GM18519 (cell line): Measurements from ENCODE around the gene CFAP97.

ENCODE experiments used
- ATAC-seq: cut with Tn5 transposase; IDR thresholded peaks from one replicate; pipeline ENCODE4 v1.9.1; 2021; ENCODE audit warnings: mild to moderate bottlenecking, moderate library complexity; ENCODE audit not compliant: unreplicated experiment, low FRiP score

CFAP97 gene

DNA sequence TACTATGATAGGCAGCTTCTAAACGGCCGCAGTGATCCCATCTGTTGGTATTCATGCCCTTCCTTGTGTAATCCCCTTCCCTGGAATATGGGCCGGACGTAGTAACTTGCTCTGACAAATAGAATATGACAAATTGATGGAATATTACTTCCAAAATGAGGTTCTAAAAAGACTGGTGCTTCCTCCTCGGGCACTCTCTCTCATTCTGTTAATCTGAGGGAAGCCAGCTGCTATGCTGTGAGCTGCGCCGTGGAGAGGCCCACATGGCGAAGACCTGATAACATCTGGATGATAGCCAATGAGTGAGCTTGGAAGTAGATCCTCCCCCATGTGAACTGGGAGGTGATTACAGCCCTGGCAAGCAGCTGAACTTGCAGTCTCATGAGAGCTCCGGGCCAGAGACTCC is 88.0 kb downstream of the CFAP97 start:
- no peak for ATAC-seq

DNA sequence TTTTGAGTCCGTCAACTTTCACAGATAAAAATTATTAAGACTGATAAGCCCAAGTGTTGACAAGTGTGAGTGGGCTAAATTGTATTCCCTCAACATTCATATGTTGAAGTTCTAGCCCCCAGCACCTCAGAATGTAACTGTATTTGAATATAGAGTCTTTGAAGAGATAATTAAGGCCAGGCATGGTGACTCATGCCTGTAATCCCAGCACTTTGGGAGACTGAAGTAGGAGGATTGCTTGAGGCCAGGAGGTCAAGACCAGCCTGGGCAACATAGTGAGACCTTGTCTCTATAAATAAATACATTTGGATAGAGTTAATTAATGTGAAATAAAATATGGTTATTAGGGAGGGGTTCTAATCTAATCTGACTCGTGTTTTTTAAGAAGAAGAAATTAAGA is 90.5 kb downstream of the CFAP97 start:
- no peak for ATAC-seq

DNA sequence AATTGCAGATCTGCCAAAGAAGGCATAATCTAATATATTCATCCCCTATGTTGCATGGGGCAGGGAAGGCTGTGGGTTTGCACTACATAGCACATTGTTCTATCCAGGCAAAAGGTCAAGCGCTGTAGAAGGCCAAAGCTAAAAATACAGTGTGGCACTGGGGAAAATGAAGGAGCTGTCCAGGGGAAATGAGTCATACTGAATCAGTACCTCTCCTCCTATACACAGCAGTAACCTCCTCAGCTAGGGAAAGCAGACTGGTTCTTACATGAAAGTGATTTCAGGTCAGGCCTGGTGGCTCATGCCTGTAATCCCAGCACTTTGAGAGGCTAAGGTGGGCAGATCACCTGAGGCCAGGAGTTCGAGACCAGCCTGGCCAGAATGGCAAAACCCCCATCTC is 91.7 kb downstream of the CFAP97 start:
- no peak for ATAC-seq

DNA sequence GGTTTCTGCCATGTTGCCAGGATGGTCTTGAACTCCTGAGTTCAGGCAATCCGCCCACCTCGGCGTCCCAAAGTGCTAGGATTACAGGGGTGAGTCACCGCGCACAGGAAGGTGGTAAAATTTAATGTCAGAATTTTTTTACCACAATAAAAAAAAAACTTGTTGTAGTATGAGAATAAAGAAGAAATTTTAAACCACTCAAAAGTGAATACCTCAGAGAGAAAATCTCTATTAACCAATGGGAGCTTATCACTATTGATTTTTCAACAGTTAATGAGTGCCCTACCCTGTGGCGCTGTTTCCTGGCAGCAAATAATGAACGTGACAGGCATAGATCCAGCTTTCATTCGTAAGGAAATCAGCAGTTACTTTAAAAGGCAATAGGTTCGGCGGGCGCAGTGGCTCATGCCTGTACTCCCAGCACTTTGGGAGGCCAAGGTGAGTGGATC is 93.4 kb downstream of the CFAP97 start:
- no peak for ATAC-seq

DNA sequence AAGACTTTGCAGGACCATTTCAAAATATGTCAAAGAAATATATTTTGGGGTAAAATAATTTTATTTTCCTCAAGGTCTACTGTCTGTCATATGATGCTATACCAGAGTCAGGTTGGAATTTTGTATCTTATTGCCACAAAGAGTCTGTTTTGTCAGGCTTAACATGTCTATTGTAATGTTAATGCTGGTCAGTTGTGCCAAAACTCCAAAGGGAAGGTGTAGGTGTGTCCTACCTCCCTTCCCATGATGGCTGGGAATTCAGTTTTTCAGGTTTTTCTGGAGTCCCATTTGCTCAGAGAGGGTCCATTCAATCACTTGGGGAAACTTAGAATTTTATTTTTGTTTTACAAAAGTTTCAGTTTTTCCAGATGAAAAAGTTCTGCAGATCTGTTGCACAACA is 94.1 kb downstream of the CFAP97 start:
- ATAC-seq: no peak
